H1 (cell line): ENCODE measurements around the gene RERE. TPM values are rescaled to one million over a fixed set of nuclear protein-coding genes. Genes with fewer than 3 reads are reported as not detected.

Experiments used
- CTCF ChIA-PET: fragments of 300-600 bp; sonication (Branson Sonifier 250); formaldehyde crosslinking; loops from one replicate; lab custom pipeline; 2021; ENCODE audit not compliant: partially characterized antibody; lab: Charles Lee
- POLR2A ChIA-PET: fragments of 300-600 bp; sonication (Branson Sonifier 250); formaldehyde crosslinking; loops from one replicate; lab custom pipeline; 2021; ENCODE audit warnings: inconsistent platforms; ENCODE audit not compliant: partially characterized antibody; lab: Charles Lee
- DNase-seq, 2 experiments: peaks; one replicate each; pipeline versions ENCODE4 v3.0.0 to v3.0.0-alpha.2; 2010 to 2022; ENCODE audit warnings: low spot score in 2 of 2, low read depth in 1 of 2, mixed read lengths in 1 of 2
- FAIRE-seq: peaks from 2 replicates; lab custom pipeline; 2011; peaks lifted over from hg19 to GRCh38; lab: Jason Lieb, UNC
- H2AFZ ChIP-seq: 2 replicates; pipeline ENCODE4 v1.8.1; 2012; ENCODE audit warnings: low read length, inconsistent platforms
- H2AK5ac ChIP-seq: 2 replicates; pipeline ENCODE4 v1.6.1; 2013; ENCODE audit warnings: low read depth, low read length
- H2BK120ac ChIP-seq: replicated peaks from 2 replicates; pipeline ENCODE3; 2013; ENCODE audit warnings: low read depth, low read length, inconsistent platforms
- H2BK12ac ChIP-seq: 2 replicates; pipeline ENCODE4 v1.6.1; 2013; ENCODE audit warnings: low read depth, low read length
- H2BK15ac ChIP-seq: 2 replicates; pipeline ENCODE4 v1.6.1; 2013; ENCODE audit warnings: low read length
- H2BK20ac ChIP-seq: 2 replicates; pipeline ENCODE4 v1.6.1; 2013; ENCODE audit warnings: low read length
- H2BK5ac ChIP-seq: 2 replicates; pipeline ENCODE4 v1.6.1; 2013; ENCODE audit warnings: low read depth, low read length
- H3K14ac ChIP-seq: 2 replicates; pipeline ENCODE4 v1.6.1; 2013; ENCODE audit warnings: inconsistent platforms; ENCODE audit not compliant: insufficient read length
- H3K18ac ChIP-seq: 2 replicates; pipeline ENCODE4 v1.6.1; 2013; ENCODE audit warnings: low read length; ENCODE audit errors: extremely low read depth
- H3K23ac ChIP-seq: 2 replicates; pipeline ENCODE4 v1.6.1; 2013; ENCODE audit warnings: inconsistent platforms; ENCODE audit not compliant: insufficient read length
- H3K23me2 ChIP-seq: 2 replicates; pipeline ENCODE4 v1.6.1; 2013; ENCODE audit warnings: low read depth, low read length
- H3K27ac ChIP-seq: 2 replicates; pipeline ENCODE4 v1.6.1; 2011; ENCODE audit warnings: low read depth, low read length, inconsistent platforms
- H3K27me3 ChIP-seq, 4 experiments: replicated peaks in 1 of 4; 1 replicate in 1 of 4; 2 replicates in 3 of 4; pipeline versions ENCODE4 v1.6.1 to v1.8.1; 2011 to 2013; ENCODE audit warnings: low read length in 3 of 4, mild to moderate bottlenecking in 3 of 4, inconsistent platforms in 2 of 4, mixed read lengths in 2 of 4, moderate library complexity in 1 of 4; ENCODE audit not compliant: control insufficient read depth in 3 of 4, insufficient read depth in 3 of 4; ENCODE audit errors: extremely low read depth in 1 of 4
- H3K36me3 ChIP-seq, 4 experiments: 2 replicates each; pipeline versions ENCODE4 v1.6.1 to v1.8.1; 2011 to 2013; ENCODE audit warnings: mild to moderate bottlenecking in 4 of 4, low read length in 3 of 4, moderate library complexity in 2 of 4, control low read depth in 1 of 4, inconsistent platforms in 1 of 4; ENCODE audit not compliant: insufficient read depth in 4 of 4, control insufficient read depth in 2 of 4
- H3K4ac ChIP-seq: replicated peaks from 2 replicates; pipeline ENCODE3; 2013; ENCODE audit warnings: low read length, low read depth, mixed read lengths, inconsistent platforms; ENCODE audit not compliant: insufficient read length
- H3K4me1 ChIP-seq, 4 experiments: replicated peaks in 1 of 4; 1 replicate in 1 of 4; 2 replicates in 3 of 4; pipeline versions ENCODE4 v1.6.1 to v1.8.1; 2011 to 2013; ENCODE audit warnings: low read length in 3 of 4, inconsistent platforms in 2 of 4, mixed read lengths in 1 of 4; ENCODE audit not compliant: insufficient read depth in 4 of 4, control insufficient read depth in 3 of 4
- H3K4me2 ChIP-seq, 2 experiments: 2 replicates each; pipeline versions ENCODE4 v1.6.1 to v1.8.1; 2011 to 2013; ENCODE audit warnings: low read depth in 2 of 2, low read length in 2 of 2, control low read depth in 1 of 2, inconsistent platforms in 1 of 2, mild to moderate bottlenecking in 1 of 2; ENCODE audit not compliant: insufficient read depth in 1 of 2
- H3K4me3 ChIP-seq, 4 experiments: fragments of 200-600, 300-600 bp in 1 of 4; sonication (generic), shearing (Covaris generic), sonication (Bioruptor Twin) in 1 of 4; 2 replicates each; pipeline versions ENCODE4 v1.5.1 to v1.8.1; 2011 to 2016; ENCODE audit warnings: low read length in 4 of 4, low read depth in 3 of 4, control low read depth in 2 of 4, inconsistent platforms in 2 of 4, mild to moderate bottlenecking in 2 of 4, mixed read lengths in 1 of 4, moderate library complexity in 1 of 4; ENCODE audit not compliant: insufficient read depth in 2 of 4; ENCODE audit errors: extremely low read depth in 1 of 4
- H3K56ac ChIP-seq: replicated peaks from 2 replicates; pipeline ENCODE3; 2013; ENCODE audit warnings: low read depth, mild to moderate bottlenecking, mixed read lengths, low read length, inconsistent platforms; ENCODE audit not compliant: insufficient read length
- H3K79me1 ChIP-seq: 2 replicates; pipeline ENCODE4 v1.6.1; 2013; ENCODE audit warnings: low read depth, low read length, control low read depth
- H3K79me2 ChIP-seq, 2 experiments: 2 replicates each; pipeline versions ENCODE4 v1.6.1 to v1.8.1; 2012 to 2013; ENCODE audit warnings: low read length in 2 of 2, mild to moderate bottlenecking in 2 of 2, inconsistent platforms in 1 of 2; ENCODE audit not compliant: insufficient read depth in 2 of 2, control insufficient read depth in 1 of 2
- H3K9ac ChIP-seq, 4 experiments: replicated peaks in 1 of 4; 1 replicate in 1 of 4; 2 replicates in 3 of 4; pipeline versions ENCODE4 v1.6.1 to v1.8.1; 2011 to 2013; ENCODE audit warnings: low read depth in 3 of 4, low read length in 3 of 4, control low read depth in 2 of 4, mild to moderate bottlenecking in 2 of 4, moderate library complexity in 2 of 4, inconsistent platforms in 1 of 4; ENCODE audit errors: extremely low read depth in 1 of 4
- H3K9me3 ChIP-seq, 2 experiments: 2 replicates each; pipeline versions ENCODE4 v1.6.1 to v1.8.1; 2012 to 2013; ENCODE audit warnings: mild to moderate bottlenecking in 2 of 2, moderate library complexity in 2 of 2, control low read depth in 1 of 2, inconsistent platforms in 1 of 2, low read depth in 1 of 2, low read length in 1 of 2, mixed read lengths in 1 of 2; ENCODE audit not compliant: insufficient read depth in 2 of 2
- H4K20me1 ChIP-seq, 2 experiments: replicated peaks in 1 of 2; 2 replicates each; pipeline versions ENCODE3 to v1.8.1; 2011 to 2013; ENCODE audit warnings: inconsistent platforms in 2 of 2, low read length in 2 of 2, mild to moderate bottlenecking in 1 of 2; ENCODE audit not compliant: insufficient read depth in 2 of 2, control insufficient read depth in 1 of 2
- H4K5ac ChIP-seq: 2 replicates; pipeline ENCODE4 v1.6.1; 2013; ENCODE audit warnings: low read length, low read depth, mixed read lengths, inconsistent platforms; ENCODE audit not compliant: insufficient read length
- H4K8ac ChIP-seq: 2 replicates; pipeline ENCODE4 v1.8.0; 2013; ENCODE audit warnings: mild to moderate bottlenecking, moderate library complexity, low read length, inconsistent platforms; ENCODE audit not compliant: insufficient read depth; ENCODE audit errors: extremely low read depth
- H4K91ac ChIP-seq: replicated peaks from 2 replicates; pipeline ENCODE3; 2013; ENCODE audit warnings: low read length, mixed read lengths, inconsistent platforms; ENCODE audit not compliant: insufficient read length
- GABPA ChIP-seq: IDR thresholded peaks from 2 replicates; pipeline ENCODE4 v1.6.1; 2011; ENCODE audit warnings: mild to moderate bottlenecking, low read length, moderate library complexity, borderline replicate concordance; ENCODE audit not compliant: insufficient read depth
- KDM1A ChIP-seq: fragments of 200-600, 300-600 bp; sonication (generic); IDR thresholded peaks from 2 replicates; pipeline ENCODE4 v1.7.1; 2016; ENCODE audit warnings: mild to moderate bottlenecking, low read length, borderline replicate concordance
- RAD21 ChIP-seq, 2 experiments: IDR thresholded peaks in 1 of 2; conservative IDR thresholded peaks in 1 of 2; 2 replicates each; pipeline ENCODE4 v1.6.1; 2011; ENCODE audit warnings: low read depth in 2 of 2, low read length in 2 of 2, improper control_type of control experiment in 1 of 2, inconsistent platforms in 1 of 2, mild to moderate bottlenecking in 1 of 2, moderate library complexity in 1 of 2
- YY1 ChIP-seq: IDR thresholded peaks from 2 replicates; pipeline ENCODE4 v1.6.1; 2011; ENCODE audit warnings: low read depth, mild to moderate bottlenecking, low read length
- WGBS, 2 experiments: shearing (Covaris generic) in 1 of 2; methylation state at CpG; one replicate each; pipeline versions ENCODE4 v1.1.6 to v1.1.7; 2013 to 2015; ENCODE audit warnings: low lambda C conversion rate in 2 of 2, mixed read lengths in 2 of 2, inconsistent platforms in 1 of 2, low coverage in 1 of 2, missing lambda C conversion rate in 1 of 2; ENCODE audit not compliant: insufficient replicate concordance in 2 of 2, insufficient coverage in 1 of 2, insufficient read length in 1 of 2; ENCODE audit errors: extremely low coverage in 1 of 2, missing lambda C conversion rate in 1 of 2; 5-methylcytosine and 5-hydroxymethylcytosine counted together
- polyA plus RNA-seq, 7 experiments: library from polyadenylated mRNA; depleted of rRNA in 3 of 7; stranded (reverse) in 5 of 7; unstranded in 2 of 7; fragments of >200 nt in 5 of 7; fragments of 200-250 nt in 2 of 7; gene quantifications; 1 replicate in 5 of 7; 2 replicates in 1 of 7; 4 replicates in 1 of 7; pipeline versions ENCODE4 v1.2.1 to v1.2.3, GENCODE V29; 2011 to 2013; ENCODE audit warnings: missing spikeins in 2 of 7, mixed read lengths in 2 of 7
- total RNA-seq: library from RNA; stranded (reverse); fragmentation: NEBNext Ultra II Directional; extraction: Animal tissue kit (Norgen Biotek cat#: 25700); gene quantifications from 2 replicates; pipeline ENCODE4 v1.2.1, GENCODE V29; 2021

RERE gene
- total and polyA plus RNA-seq, 2 of the 8 experiments (the other 6 are each of a cell fraction or from before 2014, with no cell fraction given) = 15.3 to 142 TPM

DNA sequence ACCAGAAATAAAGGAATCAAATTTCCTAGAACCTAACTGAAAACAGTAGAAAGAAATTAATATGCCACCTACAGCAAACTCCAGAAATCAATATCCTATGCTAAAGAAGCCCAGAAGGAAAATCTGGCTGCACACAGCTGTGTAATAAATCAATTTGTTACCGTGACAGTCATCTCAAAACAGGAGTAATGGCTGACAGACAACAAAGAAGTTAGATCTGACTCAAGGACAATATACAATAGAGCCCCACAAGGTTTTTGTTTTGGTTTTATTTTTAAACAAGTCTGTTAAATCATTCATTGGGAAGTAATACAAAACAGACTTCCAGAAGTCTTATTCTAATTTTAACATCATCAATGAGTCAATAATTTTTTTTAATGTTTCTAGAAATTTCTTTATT lies 168.4 kb downstream of the RERE start:
- FAIRE-seq = no peak
- H4K8ac ChIP-seq = no peak overlapping the region
- peaks cover 0 to 3% (median under 1%) of the 10 kb centered on the region in 4 experiments; a peak in 2 of 7 replicates for H3K4me1 ChIP-seq
- H3K14ac ChIP-seq = no peak overlapping the region
- no peak overlapping the region for H2BK12ac ChIP-seq
- no peak overlapping the region for H2BK120ac ChIP-seq
- no peak overlapping the region for H4K91ac ChIP-seq
- no peak overlapping the region for H3K18ac ChIP-seq
- H2BK20ac ChIP-seq = no peak overlapping the region
- no peak overlapping the region for H2AFZ ChIP-seq
- no peaks in the 10 kb centered on the region for H3K9me3 ChIP-seq
- H3K23ac ChIP-seq = no peak overlapping the region
- no peak overlapping the region for H3K4me2 ChIP-seq
- H3K56ac ChIP-seq = no peak overlapping the region
- H3K79me2 ChIP-seq = peaks cover 29 to 96% of the 10 kb centered on the region in 2 experiments
- peaks cover 0 to 4% (median 0%) of the 10 kb centered on the region in 4 experiments; a peak in 2 of 8 replicates for H3K36me3 ChIP-seq
- ChIA-PET CTCF (interaction anchor here (1.5 kb wide), 1 partner anchor 78 kb away, joined by 3 read pairs; no protein-coding TSS in a partner anchor), POLR2A (interaction anchor here (2.3 kb wide), 1 partner anchor 13 kb away, joined by 4 read pairs; no protein-coding TSS in a partner anchor)
- H3K79me1 ChIP-seq = peaks cover 15% of the 10 kb centered on the region
- no peak overlapping the region for H4K5ac ChIP-seq
- H3K27ac ChIP-seq = no peak overlapping the region
- no peak overlapping the region for H2AK5ac ChIP-seq
- TF ChIP-seq YY1 (no peak), RAD21 (IDR thresholded peaks at IDR 0.05 in 1 of 2, conservative IDR thresholded peaks at IDR 0.05 in 1 of 2; ENCODE audit: low read depth in 2 of 2, low read length in 2 of 2) (no peak), KDM1A (no peak), GABPA (no peak)
- H3K4me3 ChIP-seq = no peak overlapping the region
- DNase-seq = no peak
- H2BK15ac ChIP-seq = no peak overlapping the region
- H3K27me3 ChIP-seq = no peaks in the 10 kb centered on the region
- 84% methylated on average over 1 of the region's 1 CpG; no CpG with 5 or more reads in 1 of the 2 experiments for WGBS, 2 experiments
- no peak overlapping the region for H3K9ac ChIP-seq
- no peak overlapping the region for H2BK5ac ChIP-seq
- H3K4ac ChIP-seq = no peak overlapping the region
- H3K23me2 ChIP-seq = no peaks in the 10 kb centered on the region
- peaks cover 27 to 31% of the 10 kb centered on the region in 2 experiments for H4K20me1 ChIP-seq
